22Rv1 (cell line): ENCODE results near the gene MRPL3.

Experiments
- H3K27ac ChIP-seq: fragments of 450-650 bp; 2 replicates; pipeline ENCODE4 v1.5.1; 2017
- CTCF ChIP-seq: fragments of 450-650 bp; IDR thresholded peaks from 2 replicates; pipeline ENCODE4 v1.5.1; 2017; ENCODE audit warnings: mild to moderate bottlenecking
- ZFX ChIP-seq: fragments of 450-650 bp; IDR thresholded peaks from 2 replicates; pipeline ENCODE4 v1.6.1; 2017; ENCODE audit warnings: antibody characterized with exemption, borderline replicate concordance

The MRPL3 gene

GRCh38 chr3:131444180-131444579 lies 58.6 kb downstream of the MRPL3 start:
- peak overlapping the region; percentile 36 for H3K27ac ChIP-seq
- TF ChIP-seq CTCF: no peak
- TF ChIP-seq ZFX: no peak

DNA sequence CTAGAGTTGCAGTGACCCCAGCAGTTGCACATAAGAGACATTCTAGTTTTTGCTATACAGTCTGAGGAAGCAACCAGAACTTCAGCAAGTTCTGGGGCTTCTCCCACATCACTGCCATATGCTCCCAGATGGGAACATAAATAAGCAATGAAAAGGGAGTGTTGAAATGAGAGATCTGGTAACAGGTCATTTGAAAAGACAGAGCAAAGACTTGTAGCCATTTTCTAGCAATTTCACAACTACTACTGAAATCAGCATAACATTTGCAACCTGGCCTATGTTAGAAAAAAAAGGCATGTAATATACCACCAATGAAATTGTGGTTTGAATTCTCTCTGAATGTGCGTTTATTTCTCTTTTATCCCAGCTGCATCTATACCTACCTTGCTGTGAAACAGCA lies 63.7 kb downstream of the MRPL3 start:
- no peak overlapping the region for H3K27ac ChIP-seq
- no peak for TF ChIP-seq ZFX
- TF ChIP-seq CTCF: no peak

DNA sequence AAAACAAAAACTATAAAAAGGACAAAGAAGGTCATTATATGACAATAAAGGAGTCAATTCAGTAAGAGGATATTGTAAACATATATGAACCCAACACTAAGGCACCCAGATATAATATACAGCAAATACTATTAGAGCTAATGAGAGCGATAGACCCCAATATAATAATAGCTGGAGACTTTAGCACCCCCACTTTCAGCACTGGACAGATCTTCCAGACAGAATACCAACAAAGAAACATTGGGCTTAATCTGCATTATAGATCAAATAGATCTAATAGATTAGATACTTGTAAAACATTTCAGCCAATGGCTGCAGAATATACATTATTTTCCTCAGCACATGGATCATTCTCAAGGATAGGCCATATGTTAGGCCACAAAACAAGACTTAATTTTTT lies 67.8 kb downstream of the MRPL3 start:
- TF ChIP-seq CTCF (no peak), ZFX (no peak)
- no peak overlapping the region for H3K27ac ChIP-seq

- H3K27ac ChIP-seq: no peak overlapping the region
- TF ChIP-seq ZFX (no peak), CTCF (no peak)
These were observed 70.3 kb downstream of the MRPL3 start for GRCh38 chr3:131432441-131432840.

- H3K27ac ChIP-seq: no peak overlapping the region
- no peak for TF ChIP-seq CTCF
- no peak for TF ChIP-seq ZFX
These were observed 71.0 kb downstream of the MRPL3 start for GRCh38 chr3:131431754-131432153.

- no peak overlapping the region for H3K27ac ChIP-seq
- no peak for TF ChIP-seq CTCF
- TF ChIP-seq ZFX: no peak
These were observed 75.5 kb downstream of the MRPL3 start for GRCh38 chr3:131427226-131427625.

DNA sequence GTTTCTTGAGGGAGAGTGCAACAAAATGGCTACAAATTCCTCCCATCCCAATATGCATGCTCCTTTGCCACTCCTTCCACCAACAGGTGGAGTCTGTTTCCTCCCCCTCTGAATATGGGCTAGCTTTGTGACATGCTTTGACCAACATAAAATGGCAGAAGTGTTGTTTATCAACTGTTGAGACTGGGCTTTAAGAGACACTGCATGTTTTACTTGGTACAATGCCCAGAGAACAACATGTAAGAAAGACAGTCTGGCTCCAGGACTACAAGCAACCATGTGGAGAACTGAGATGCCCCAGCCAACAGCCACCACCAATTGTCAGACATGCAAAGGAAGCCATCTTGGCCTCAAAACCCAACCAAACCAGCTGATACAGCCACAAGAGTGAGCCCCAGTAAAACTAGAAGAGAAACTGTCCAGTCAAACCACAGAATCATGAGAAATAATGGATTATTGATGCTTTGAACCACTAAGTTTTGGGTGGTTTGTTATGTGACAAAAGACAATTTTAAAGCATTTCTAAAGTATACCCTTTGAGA lies 80.7 kb downstream of the MRPL3 start:
- H3K27ac ChIP-seq: no peak overlapping the region
- no peak for TF ChIP-seq ZFX
- TF ChIP-seq CTCF: no peak
